GM23248 (cell line): ENCODE measurements around the gene NDUFA11. TPM values are rescaled to one million over a fixed set of nuclear protein-coding genes. Genes with fewer than 3 reads are reported as not detected.
A peak's percentile ranks its signal among the peaks of the same experiment; 100 is the strongest.

Experiments
- DNase-seq: peaks from one replicate; pipeline ENCODE4 v3.0.0-alpha.2; 2015
- H2AFZ ChIP-seq: fragments of 200-600 bp; sonication (generic); 2 replicates; pipeline ENCODE4 v1.6.1; 2016; ENCODE audit warnings: antibody characterized with exemption
- H3F3A ChIP-seq: fragments of 200-600 bp; sonication (generic); 2 replicates; pipeline ENCODE4 v1.6.1; 2016; ENCODE audit warnings: mild to moderate bottlenecking, antibody characterized with exemption, mixed run types; ENCODE audit not compliant: insufficient read depth
- H3K27ac ChIP-seq: fragments of 200-600 bp; sonication (generic); 2 replicates; pipeline ENCODE4 v1.5.1; 2016; ENCODE audit warnings: mild to moderate bottlenecking
- H3K27me3 ChIP-seq: fragments of 200-600 bp; sonication (generic); replicated peaks from 2 replicates; pipeline ENCODE4 v1.6.1; 2016; ENCODE audit warnings: mild to moderate bottlenecking; ENCODE audit not compliant: insufficient read depth
- H3K36me3 ChIP-seq: fragments of 200-600 bp; sonication (generic); 2 replicates; pipeline ENCODE4 v1.6.1; 2016; ENCODE audit warnings: low read depth, mild to moderate bottlenecking
- H3K4me1 ChIP-seq: fragments of 200-600 bp; sonication (generic); 2 replicates; pipeline ENCODE4 v1.6.1; 2016; ENCODE audit warnings: mild to moderate bottlenecking; ENCODE audit not compliant: insufficient read depth
- H3K4me2 ChIP-seq: fragments of 200-600 bp; sonication (generic); one replicate; pipeline ENCODE4 v1.6.1; 2016; ENCODE audit warnings: mild to moderate bottlenecking; ENCODE audit not compliant: unreplicated experiment
- H3K4me3 ChIP-seq: fragments of 200-600 bp; sonication (generic); 2 replicates; pipeline ENCODE4 v1.5.1; 2016; ENCODE audit warnings: mild to moderate bottlenecking
- H3K79me2 ChIP-seq: fragments of 200-600 bp; sonication (generic); 2 replicates; pipeline ENCODE4 v1.6.1; 2016; ENCODE audit warnings: mild to moderate bottlenecking; ENCODE audit not compliant: insufficient read depth
- H3K9ac ChIP-seq: fragments of 200-600 bp; sonication (generic); 2 replicates; pipeline ENCODE4 v1.6.1; 2016; ENCODE audit warnings: mild to moderate bottlenecking
- H3K9me2 ChIP-seq: fragments of 200-600 bp; sonication (generic); 2 replicates; pipeline ENCODE4 v1.6.1; 2016; ENCODE audit warnings: mixed run types, mild to moderate bottlenecking, moderate library complexity; ENCODE audit not compliant: insufficient read depth
- H3K9me3 ChIP-seq: fragments of 200-600 bp; sonication (generic); one replicate; pipeline ENCODE4 v1.6.1; 2017; ENCODE audit warnings: low read depth
- H4K20me1 ChIP-seq: fragments of 200-600 bp; sonication (generic); 2 replicates; pipeline ENCODE4 v1.6.0; 2016; ENCODE audit not compliant: insufficient read depth
- EZH2 ChIP-seq: fragments of 200-600 bp; sonication (generic); IDR thresholded peaks from 2 replicates; pipeline ENCODE4 v1.6.1; 2018; ENCODE audit warnings: antibody characterized with exemption, mild to moderate bottlenecking; ENCODE audit not compliant: insufficient read depth, poor library complexity, severe bottlenecking
- EZH2phosphoT487 ChIP-seq: fragments of 200-600 bp; sonication (generic); IDR thresholded peaks from 2 replicates; pipeline ENCODE4 v1.6.1; 2018; ENCODE audit warnings: antibody characterized with exemption, moderate library complexity, mild to moderate bottlenecking, low read depth; ENCODE audit not compliant: insufficient read depth
- WGBS, 2 experiments: methylation state at CpG; one replicate each; pipeline ENCODE4 v1.1.6; 2015 to 2017; ENCODE audit warnings: low lambda C conversion rate in 2 of 2, low coverage in 1 of 2; ENCODE audit errors: missing lambda C conversion rate in 2 of 2; 5-methylcytosine and 5-hydroxymethylcytosine counted together
- in situ Hi-C: fragments of 300-500 bp; cut with MboI; formaldehyde crosslinking; loops from 2 replicates; pipeline ENCODE4 v1.15.0; 2020
- polyA plus RNA-seq: library from polyadenylated mRNA; unstranded; fragments of >200 nt; fragmentation: Nextera tagmentation; extraction: Ambion mirVana; gene quantifications from 2 replicates; pipeline ENCODE4 v1.2.1, GENCODE V29; 2016
- total RNA-seq: library from RNA; depleted of rRNA; stranded (reverse); fragments of >200 nt; shearing (Covaris generic); gene quantifications from 2 replicates; pipeline ENCODE4 v1.2.3, GENCODE V29; 2014

NDUFA11 gene
- total and polyA plus RNA-seq, 2 experiments from 2014 or later: 231 to 588 TPM

DNA sequence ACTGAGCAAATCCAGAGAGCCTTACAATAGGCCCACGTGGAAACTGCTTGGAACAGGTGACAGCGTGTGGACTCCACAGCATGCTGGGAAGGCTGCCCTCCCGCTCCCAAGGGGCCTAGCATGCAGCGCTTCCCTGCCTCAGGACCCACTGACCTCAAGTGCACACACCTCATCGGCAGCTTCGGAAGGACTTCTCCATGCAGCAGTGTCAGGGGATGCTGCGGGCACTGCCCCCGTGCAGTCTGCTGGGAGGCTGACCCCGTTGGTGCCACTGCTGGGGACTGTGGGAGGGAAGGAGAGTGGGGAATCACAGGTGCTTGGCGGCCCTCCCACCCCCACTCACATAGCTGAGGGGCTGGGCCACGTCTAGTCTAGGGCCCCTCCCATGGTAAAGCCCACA lies 27.7 kb upstream of the NDUFA11 start:
- no peak for DNase-seq
- H3K4me1 ChIP-seq: peaks cover 39% of the 10 kb centered on the region
- no peaks in the 10 kb centered on the region for H3K9me2 ChIP-seq
- peaks cover 26% of the 10 kb centered on the region for H3K79me2 ChIP-seq
- in situ Hi-C loops: no loop called here
- H4K20me1 ChIP-seq: no peaks in the 10 kb centered on the region
- no peaks in the 10 kb centered on the region for H3K27me3 ChIP-seq
- H3K27ac ChIP-seq: no peak overlapping the region
- no peaks in the 10 kb centered on the region for H3K9me3 ChIP-seq
- H2AFZ ChIP-seq: no peak overlapping the region
- peaks cover 52% of the 10 kb centered on the region for H3F3A ChIP-seq
- WGBS, 2 experiments: 92% methylated on average over 11 of the region's 11 CpGs
- H3K9ac ChIP-seq: no peak overlapping the region
- H3K36me3 ChIP-seq: peaks cover 24% of the 10 kb centered on the region
- H3K4me3 ChIP-seq: no peak overlapping the region
- no peak overlapping the region for H3K4me2 ChIP-seq
- TF ChIP-seq EZH2 (no peak), EZH2phosphoT487 (no peak)

DNA sequence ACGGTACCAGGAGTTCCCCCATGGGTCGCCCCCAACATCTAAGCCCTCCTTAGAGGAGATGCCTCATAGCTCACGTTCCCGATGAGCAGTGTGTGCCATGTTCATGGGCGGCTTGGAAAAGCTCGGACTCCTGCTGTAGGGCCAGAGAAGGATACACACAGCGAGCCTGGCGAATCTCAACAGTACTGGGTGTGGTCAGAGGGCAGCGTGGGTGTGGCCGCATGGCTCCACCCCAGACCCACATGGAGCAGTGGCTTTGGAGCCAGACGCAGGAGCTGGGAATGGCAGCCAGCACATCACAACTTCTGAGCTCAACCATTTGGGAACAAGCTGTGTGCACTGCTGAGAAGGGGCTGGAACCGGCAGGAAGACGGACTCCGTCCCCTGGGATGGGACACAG lies 26.0 kb upstream of the NDUFA11 start:
- in situ Hi-C loops: no loop called here
- no peaks in the 10 kb centered on the region for H3K9me2 ChIP-seq
- peaks cover 27% of the 10 kb centered on the region for H3K4me1 ChIP-seq
- no peak overlapping the region for H3K4me3 ChIP-seq
- H4K20me1 ChIP-seq: no peaks in the 10 kb centered on the region
- peaks cover 31% of the 10 kb centered on the region for H3K36me3 ChIP-seq
- no peak overlapping the region for H3K27ac ChIP-seq
- H3K4me2 ChIP-seq: no peak overlapping the region
- TF ChIP-seq EZH2phosphoT487 (no peak), EZH2 (no peak)
- no peak overlapping the region for H3K9ac ChIP-seq
- H3K27me3 ChIP-seq: no peaks in the 10 kb centered on the region
- no peaks in the 10 kb centered on the region for H3K9me3 ChIP-seq
- peaks cover 40% of the 10 kb centered on the region for H3F3A ChIP-seq
- peaks cover 24% of the 10 kb centered on the region for H3K79me2 ChIP-seq
- no peak for DNase-seq
- 51 to 59% methylated on average over 14 of the region's 14 CpGs for WGBS, 2 experiments
- H2AFZ ChIP-seq: no peak overlapping the region

DNA sequence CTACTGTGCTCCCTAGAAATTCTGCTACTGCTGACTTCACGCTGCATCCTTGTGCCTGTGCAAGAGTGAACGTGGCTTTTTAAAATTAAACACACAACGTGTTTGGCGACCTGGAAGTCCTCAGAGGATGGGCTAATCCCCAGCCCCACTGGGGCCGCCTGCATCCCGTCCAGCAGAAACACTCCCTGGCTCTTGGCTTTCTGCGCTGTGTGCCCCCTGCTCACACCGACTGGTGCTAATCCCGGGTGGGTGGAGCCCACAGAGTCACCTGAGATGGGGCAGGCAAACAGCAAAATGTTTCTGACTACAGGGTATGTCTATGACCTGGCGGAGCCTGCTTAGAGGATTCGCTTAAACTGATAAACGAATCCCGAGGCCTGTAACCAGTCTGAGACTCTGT lies 25.6 kb upstream of the NDUFA11 start:
- H3K27ac ChIP-seq: no peak overlapping the region
- H3F3A ChIP-seq: peaks cover 36% of the 10 kb centered on the region
- no peaks in the 10 kb centered on the region for H3K9me3 ChIP-seq
- no peak for TF ChIP-seq EZH2phosphoT487
- no peak for TF ChIP-seq EZH2
- peaks cover 35% of the 10 kb centered on the region for H3K36me3 ChIP-seq
- no peak overlapping the region for H3K9ac ChIP-seq
- no peaks in the 10 kb centered on the region for H3K9me2 ChIP-seq
- WGBS, 2 experiments: 90 to 91% methylated on average over 13 of the region's 13 CpGs
- H2AFZ ChIP-seq: no peak overlapping the region
- no peak for DNase-seq
- in situ Hi-C loops: no loop called here
- no peak overlapping the region for H3K4me3 ChIP-seq
- H4K20me1 ChIP-seq: no peaks in the 10 kb centered on the region
- H3K79me2 ChIP-seq: peaks cover 22% of the 10 kb centered on the region
- no peaks in the 10 kb centered on the region for H3K27me3 ChIP-seq
- peaks cover 22% of the 10 kb centered on the region for H3K4me1 ChIP-seq
- H3K4me2 ChIP-seq: no peak overlapping the region

DNA sequence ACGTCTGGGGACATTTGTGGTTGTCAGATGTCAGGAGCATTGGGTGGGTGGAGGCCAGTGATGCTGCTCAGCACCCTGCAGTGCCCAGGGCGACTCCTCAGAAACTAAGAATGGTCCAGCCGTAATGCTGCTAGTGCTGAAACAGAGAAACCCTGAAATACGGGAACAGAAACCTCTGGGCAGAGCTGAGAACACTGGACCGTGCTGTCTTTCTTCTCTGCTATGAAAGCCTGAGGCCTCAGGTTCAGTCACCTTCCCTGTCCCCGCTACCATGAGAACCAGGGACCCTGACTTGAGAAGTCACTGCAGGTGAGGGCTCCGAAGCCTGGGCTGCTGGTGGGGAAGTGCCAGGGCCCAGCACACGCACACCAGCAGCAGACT lies 23.8 kb upstream of the NDUFA11 start:
- TF ChIP-seq EZH2phosphoT487 (no peak), EZH2 (no peak)
- Histone ChIP-seq H3K9me3 (no peaks in the 10 kb centered on the region), H3K79me2 (peaks cover 4% of the 10 kb centered on the region; the same call in 1 of the 2 replicates), H3K9me2 (no peaks in the 10 kb centered on the region), H3K9ac (peak overlapping the region; percentile 71), H3K4me3 (no peak overlapping the region), H4K20me1 (no peaks in the 10 kb centered on the region), H3K27ac (peak overlapping the region; percentile 89), H3F3A (peaks cover 29% of the 10 kb centered on the region), H2AFZ (no peak overlapping the region), H3K4me2 (peak overlapping the region; percentile 55), H3K36me3 (peaks cover 46% of the 10 kb centered on the region), H3K4me1 (peaks cover 16% of the 10 kb centered on the region), H3K27me3 (no peaks in the 10 kb centered on the region)
- WGBS, 2 experiments: 59 to 61% methylated on average over 8 of the region's 8 CpGs
- in situ Hi-C loops: no loop called here
- peak; percentile 21 for DNase-seq
